ENCODE results near the gene CAMK2A. TPM values are rescaled to one million over a fixed set of nuclear protein-coding genes. Genes with fewer than 3 reads are reported as not detected.

Gene CAMK2A
- total RNA-seq, 2 experiments from 2014 or later, result not detected

DNA sequence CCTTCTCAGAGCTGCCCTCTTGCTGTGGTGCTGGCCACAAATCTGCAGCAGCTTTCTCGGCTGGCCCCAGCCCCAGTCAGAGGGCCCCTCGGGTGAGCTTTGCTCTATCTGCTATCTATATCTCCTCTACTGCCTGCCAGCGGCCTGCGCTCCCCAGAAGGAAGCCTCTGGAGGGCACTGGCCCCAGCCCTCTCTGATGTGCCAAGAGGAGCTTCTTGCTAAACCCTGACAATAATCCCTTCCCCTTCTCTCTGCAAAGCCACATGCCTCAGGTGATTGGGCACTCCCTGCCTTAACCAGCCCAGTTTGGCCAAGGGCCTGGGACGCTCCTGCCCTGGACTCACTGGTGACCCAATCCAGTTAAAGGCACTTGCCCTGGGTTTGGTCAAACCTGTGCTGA lies 42.7 kb downstream of the CAMK2A start:
- Mint-ChIP-seq H3K4me1 (ENCODE audit: low read depth) (no peaks in the 10 kb centered on the region), H3K36me3 (ENCODE audit: low read depth) (no peaks in the 10 kb centered on the region), H3K27me3 (no peaks in the 10 kb centered on the region), H3K4me3 (no peak overlapping the region), H3K27ac (no peak overlapping the region), H3K9me3 (no peaks in the 10 kb centered on the region)
- ChIA-PET CTCF (no interaction called here), POLR2A (no interaction called here)
- TF ChIP-seq, protein P1, sequence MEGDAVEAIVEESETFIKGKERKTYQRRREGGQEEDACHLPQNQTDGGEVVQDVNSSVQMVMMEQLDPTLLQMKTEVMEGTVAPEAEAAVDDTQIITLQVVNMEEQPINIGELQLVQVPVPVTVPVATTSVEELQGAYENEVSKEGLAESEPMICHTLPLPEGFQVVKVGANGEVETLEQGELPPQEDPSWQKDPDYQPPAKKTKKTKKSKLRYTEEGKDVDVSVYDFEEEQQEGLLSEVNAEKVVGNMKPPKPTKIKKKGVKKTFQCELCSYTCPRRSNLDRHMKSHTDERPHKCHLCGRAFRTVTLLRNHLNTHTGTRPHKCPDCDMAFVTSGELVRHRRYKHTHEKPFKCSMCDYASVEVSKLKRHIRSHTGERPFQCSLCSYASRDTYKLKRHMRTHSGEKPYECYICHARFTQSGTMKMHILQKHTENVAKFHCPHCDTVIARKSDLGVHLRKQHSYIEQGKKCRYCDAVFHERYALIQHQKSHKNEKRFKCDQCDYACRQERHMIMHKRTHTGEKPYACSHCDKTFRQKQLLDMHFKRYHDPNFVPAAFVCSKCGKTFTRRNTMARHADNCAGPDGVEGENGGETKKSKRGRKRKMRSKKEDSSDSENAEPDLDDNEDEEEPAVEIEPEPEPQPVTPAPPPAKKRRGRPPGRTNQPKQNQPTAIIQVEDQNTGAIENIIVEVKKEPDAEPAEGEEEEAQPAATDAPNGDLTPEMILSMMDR (IDR thresholded peaks at IDR 0.05), result no peak
- no peak for ATAC-seq
- intact Hi-C loops (cut with micrococcal nuclease), result no loop called here
- no peak for DNase-seq

DNA sequence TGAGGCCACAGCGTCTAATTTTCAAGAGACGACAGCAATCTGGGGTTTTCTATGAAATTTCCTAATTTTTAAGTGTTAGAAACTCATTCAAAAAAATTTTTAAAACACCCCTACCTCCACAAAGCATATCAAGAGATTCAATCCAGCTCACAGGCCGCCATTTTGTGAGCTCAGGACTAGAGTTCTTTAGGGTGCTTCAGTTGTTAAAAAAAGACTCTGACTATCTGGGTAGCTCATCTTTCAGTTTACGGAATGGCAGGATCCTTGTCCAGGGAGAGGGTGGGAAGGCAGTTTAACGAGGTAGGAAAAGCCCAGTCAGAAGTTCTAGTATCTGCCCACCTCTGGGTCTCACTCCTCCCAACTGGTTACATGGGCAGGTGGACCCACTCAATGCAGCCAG lies 43.1 kb downstream of the CAMK2A start:
- no peak for DNase-seq

DNA sequence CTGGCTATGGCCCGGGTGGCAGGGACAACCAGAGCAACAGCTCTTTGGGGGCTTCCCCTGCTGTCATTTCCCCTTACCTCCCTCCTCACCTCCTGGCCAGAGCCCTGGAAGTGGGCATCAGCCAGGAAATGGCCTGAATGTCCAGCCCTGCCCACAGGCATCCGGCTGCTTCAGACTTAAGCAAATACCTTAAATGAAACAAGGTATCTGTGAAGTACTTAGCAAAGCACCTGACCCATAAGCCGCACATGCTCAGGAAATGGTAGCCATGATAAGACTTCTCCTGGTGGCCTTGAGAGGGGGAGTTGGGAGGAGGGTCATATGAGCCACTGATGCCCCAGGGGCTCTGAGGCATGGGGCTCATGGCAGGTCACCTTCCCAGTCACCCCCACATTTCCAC lies 43.8 kb downstream of the CAMK2A start:
- H3K36me3 Mint-ChIP-seq (ENCODE audit: low read depth), result no peaks in the 10 kb centered on the region
- no peaks in the 10 kb centered on the region for H3K27me3 Mint-ChIP-seq
- H3K4me3 Mint-ChIP-seq, result no peak overlapping the region
- ChIA-PET CTCF (no interaction called here), POLR2A (no interaction called here)
- TF ChIP-seq, protein P1 (IDR thresholded peaks at IDR 0.05), result no peak
- ATAC-seq (no peak), DNase-seq (no peak)
- intact Hi-C loops (cut with micrococcal nuclease), result no loop called here
- no peak overlapping the region for H3K27ac Mint-ChIP-seq
- H3K9me3 Mint-ChIP-seq, result no peaks in the 10 kb centered on the region
- no peaks in the 10 kb centered on the region for H3K4me1 Mint-ChIP-seq (ENCODE audit: low read depth)

More for the DNA sequence above, 43.1 kb downstream of the CAMK2A start:
- no peaks in the 10 kb centered on the region for H3K9me3 Mint-ChIP-seq
- ChIA-PET POLR2A (no interaction called here), CTCF (no interaction called here)
- TF ChIP-seq, protein P1 (IDR thresholded peaks at IDR 0.05), result no peak
- intact Hi-C loops (cut with micrococcal nuclease), result no loop called here
- ATAC-seq, result no peak
- H3K4me1 Mint-ChIP-seq (ENCODE audit: low read depth), result no peaks in the 10 kb centered on the region
- H3K36me3 Mint-ChIP-seq (ENCODE audit: low read depth), result no peaks in the 10 kb centered on the region
- no peaks in the 10 kb centered on the region for H3K27me3 Mint-ChIP-seq
- no peak overlapping the region for H3K4me3 Mint-ChIP-seq
- H3K27ac Mint-ChIP-seq, result no peak overlapping the region

DNA sequence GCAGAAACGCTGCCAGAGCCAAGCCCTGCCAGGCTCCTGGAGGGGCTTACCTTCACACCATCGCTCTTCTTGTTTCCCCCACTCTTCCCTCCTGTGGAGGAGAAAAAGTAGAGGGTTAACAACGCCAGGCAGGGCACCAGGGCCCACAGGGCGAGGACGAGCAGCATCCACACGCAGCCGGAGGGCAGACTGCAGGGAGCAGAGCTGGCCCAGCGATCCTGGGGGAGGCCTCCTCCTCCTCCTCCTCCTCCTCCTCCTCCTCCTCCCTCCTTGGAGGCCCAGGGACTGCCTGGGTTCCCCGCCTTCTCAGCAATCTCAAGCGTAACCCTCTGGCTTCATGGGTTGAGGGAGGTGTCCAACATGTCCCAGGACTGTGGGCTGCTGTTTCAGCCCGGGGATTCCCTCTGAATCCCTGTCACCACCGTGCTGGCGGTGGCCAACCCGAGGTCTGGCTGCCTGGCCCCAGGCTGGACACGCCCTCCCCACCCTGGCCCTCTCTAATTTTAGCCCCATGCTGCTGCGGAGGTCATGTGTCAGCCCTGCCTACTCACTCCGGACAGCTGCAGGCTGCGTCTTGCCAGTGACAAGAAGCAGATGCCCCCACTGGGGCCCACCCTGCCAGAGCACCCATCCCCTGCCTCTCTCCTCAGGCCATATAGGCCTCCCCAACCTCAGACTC lies 44.3 kb downstream of the CAMK2A start:
- CTCF ChIA-PET, result no interaction called here
- no peaks in the 10 kb centered on the region for H3K4me1 Mint-ChIP-seq (ENCODE audit: low read depth)

DNA sequence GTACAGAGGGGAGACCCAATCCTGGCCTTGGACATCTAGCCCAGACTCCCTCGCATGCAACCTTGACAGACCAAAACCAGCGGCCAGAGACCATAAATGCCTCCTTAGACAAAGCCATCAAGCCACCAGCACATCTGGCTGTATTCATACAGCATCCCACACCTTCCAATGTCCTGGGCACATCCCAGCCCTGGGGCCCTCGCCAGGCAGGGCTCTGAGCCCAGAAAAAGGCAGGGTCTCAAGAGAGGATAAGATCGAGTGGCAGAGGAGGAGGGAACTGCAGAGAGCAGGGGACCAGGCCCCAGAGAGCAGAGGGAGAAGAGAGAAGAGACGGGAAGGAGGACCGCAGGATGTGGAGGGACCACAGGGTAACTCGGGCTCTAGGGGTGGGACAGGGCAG lies 45.4 kb downstream of the CAMK2A start:
- Mint-ChIP-seq H3K27me3 (no peaks in the 10 kb centered on the region), H3K36me3 (ENCODE audit: low read depth) (no peaks in the 10 kb centered on the region), H3K9me3 (no peaks in the 10 kb centered on the region), H3K4me3 (no peak overlapping the region), H3K4me1 (ENCODE audit: low read depth) (no peaks in the 10 kb centered on the region), H3K27ac (no peak overlapping the region)
- TF ChIP-seq, protein P1 (IDR thresholded peaks at IDR 0.05), result no peak
- CTCF ChIA-PET, result no interaction called here
- no peak for DNase-seq
- POLR2A ChIA-PET, result interaction anchor here (0.6 kb wide), 1 partner anchor 43 kb away, joined by 4 read pairs; no protein-coding TSS in a partner anchor
- no peak for ATAC-seq
- intact Hi-C loops (cut with micrococcal nuclease), result no loop called here

More for the DNA sequence above, 44.3 kb downstream of the CAMK2A start:
- POLR2A ChIA-PET, result no interaction called here
- no peaks in the 10 kb centered on the region for H3K36me3 Mint-ChIP-seq (ENCODE audit: low read depth)
- H3K9me3 Mint-ChIP-seq, result no peaks in the 10 kb centered on the region
- ATAC-seq (no peak), DNase-seq (no peak)
- TF ChIP-seq, protein P1 (IDR thresholded peaks at IDR 0.05), result no peak
- no peak overlapping the region for H3K27ac Mint-ChIP-seq
- intact Hi-C loops (cut with micrococcal nuclease), result no loop called here
- no peak overlapping the region for H3K4me3 Mint-ChIP-seq
- H3K27me3 Mint-ChIP-seq, result no peaks in the 10 kb centered on the region
